Measurements from ENCODE around the gene LRMDA.

The LRMDA gene

DNA sequence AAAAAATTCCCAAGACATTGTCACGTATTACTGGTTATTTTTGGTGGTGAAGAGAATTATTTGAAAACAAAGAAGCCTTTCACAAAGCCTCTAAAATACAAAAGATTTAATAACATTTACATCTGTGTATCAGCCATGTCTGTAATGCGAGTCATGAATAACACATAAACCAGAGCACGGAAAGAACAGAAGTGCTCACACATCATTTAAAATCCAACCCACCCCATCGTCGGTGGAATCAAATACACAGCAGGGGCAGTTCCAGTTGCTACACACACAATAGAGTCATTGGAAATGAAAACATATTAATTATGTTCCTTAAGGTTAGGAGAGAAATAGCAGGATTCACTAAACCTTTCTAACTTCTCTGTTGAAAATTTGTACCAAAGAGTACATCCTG, 1108.9 kb downstream of the LRMDA start:
- H3K4ac ChIP-seq (ENCODE audit: low read depth, low read length), result no peak overlapping the region
- H3K79me2 ChIP-seq (ENCODE audit: control insufficient read depth, insufficient read depth, low read length), result no peaks in the 10 kb centered on the region
- no peak overlapping the region for H2BK5ac ChIP-seq (ENCODE audit: low read length)
- H2BK15ac ChIP-seq (replicated peaks; ENCODE audit: low read depth), result no peak overlapping the region
- no peak overlapping the region for H3K18ac ChIP-seq (ENCODE audit: low read length)
- H3K36me3 ChIP-seq (ENCODE audit: control insufficient read depth, insufficient read depth, low read length), result no peaks in the 10 kb centered on the region
- DNase-seq, result no peak
- no peak overlapping the region for H3K23ac ChIP-seq (ENCODE audit: low read length)
- H4K5ac ChIP-seq (ENCODE audit: low read length), result no peak overlapping the region
- H3K4me1 ChIP-seq (ENCODE audit: control insufficient read depth, low read depth, low read length), result no peaks in the 10 kb centered on the region
- H3K4me2 ChIP-seq (ENCODE audit: low read length), result no peak overlapping the region
- no peak overlapping the region for H3K27ac ChIP-seq (ENCODE audit: low read depth, low read length)
- H3K9ac ChIP-seq (ENCODE audit: low read length), result no peak overlapping the region
- H3K27me3 ChIP-seq (ENCODE audit: insufficient read depth, low read length, poor library complexity), result no peaks in the 10 kb centered on the region
- H2AK5ac ChIP-seq (ENCODE audit: low read length), result no peak overlapping the region
- no peak overlapping the region for H3K4me3 ChIP-seq (ENCODE audit: low read length)
- H4K8ac ChIP-seq (ENCODE audit: low read depth, low read length), result no peak overlapping the region
- no peak overlapping the region for H3K56ac ChIP-seq (ENCODE audit: low read length)
- H3K79me1 ChIP-seq (ENCODE audit: low read length), result no peaks in the 10 kb centered on the region
- WGBS (ENCODE audit: extremely low coverage, insufficient coverage, low lambda C conversion rate), result no CpG with 5 or more reads among the region's 5 CpGs
- H2BK120ac ChIP-seq (ENCODE audit: low read depth, low read length), result no peak overlapping the region

DNA sequence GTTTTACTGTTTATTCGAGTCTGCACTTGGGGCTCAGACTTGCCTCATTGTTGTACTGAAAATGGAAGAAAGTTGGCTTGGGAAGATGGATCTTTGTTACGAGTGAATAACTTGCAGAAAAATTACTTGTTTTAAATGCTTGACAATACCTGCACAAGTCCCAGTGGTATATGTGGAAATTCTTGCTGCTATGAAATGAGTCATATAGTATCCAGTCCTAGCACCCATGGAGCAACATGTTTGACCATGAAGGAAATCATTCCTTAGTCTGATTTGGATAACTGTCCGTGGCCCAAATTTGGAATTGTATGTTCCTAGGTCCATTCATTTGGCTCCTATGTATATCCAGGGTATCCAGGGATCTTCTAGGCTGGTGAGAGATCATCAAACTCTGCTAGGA, 1109.4 kb downstream of the LRMDA start:
- WGBS (ENCODE audit: extremely low coverage, insufficient coverage, low lambda C conversion rate), result no CpG with 5 or more reads among the region's 3 CpGs
- Histone ChIP-seq H3K56ac (ENCODE audit: low read length) (no peak overlapping the region), H3K4me2 (ENCODE audit: low read length) (no peak overlapping the region), H3K79me1 (ENCODE audit: low read length) (no peaks in the 10 kb centered on the region), H4K5ac (ENCODE audit: low read length) (no peak overlapping the region), H2BK120ac (ENCODE audit: low read depth, low read length) (no peak overlapping the region), H3K4me1 (ENCODE audit: control insufficient read depth, low read depth, low read length) (no peaks in the 10 kb centered on the region), H2BK5ac (ENCODE audit: low read length) (no peak overlapping the region), H3K36me3 (ENCODE audit: control insufficient read depth, insufficient read depth, low read length) (no peaks in the 10 kb centered on the region), H3K4ac (ENCODE audit: low read depth, low read length) (no peak overlapping the region), H3K18ac (ENCODE audit: low read length) (no peak overlapping the region), H2AK5ac (ENCODE audit: low read length) (no peak overlapping the region), H3K79me2 (ENCODE audit: control insufficient read depth, insufficient read depth, low read length) (no peaks in the 10 kb centered on the region), H4K8ac (ENCODE audit: low read depth, low read length) (no peak overlapping the region), H3K27ac (ENCODE audit: low read depth, low read length) (no peak overlapping the region), H3K23ac (ENCODE audit: low read length) (no peak overlapping the region), H2BK15ac (replicated peaks; ENCODE audit: low read depth) (no peak overlapping the region), H3K4me3 (ENCODE audit: low read length) (no peak overlapping the region), H3K9ac (ENCODE audit: low read length) (no peak overlapping the region), H3K27me3 (ENCODE audit: insufficient read depth, low read length, poor library complexity) (no peaks in the 10 kb centered on the region)
- DNase-seq, result no peak

DNA sequence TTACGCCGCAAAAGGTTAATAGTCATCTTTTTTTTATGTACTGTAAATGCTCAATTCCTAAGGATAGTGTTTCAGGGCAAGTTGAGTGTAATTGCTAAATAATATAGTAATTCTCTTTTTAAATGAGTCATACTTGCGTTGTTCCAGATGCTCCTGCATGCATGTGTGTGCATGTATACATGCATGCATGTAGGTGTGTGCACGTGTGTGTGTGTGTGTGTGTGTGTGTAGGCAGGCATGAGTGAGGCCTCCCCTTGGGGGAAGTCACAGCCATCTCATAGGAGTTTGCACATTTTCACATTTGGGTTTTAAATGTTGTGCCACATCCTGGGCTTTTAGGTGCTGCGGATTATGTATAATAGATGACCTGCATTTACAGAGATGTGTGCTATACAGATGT, 1110.4 kb downstream of the LRMDA start:
- Histone ChIP-seq H3K9ac (ENCODE audit: low read length) (no peak overlapping the region), H2BK5ac (ENCODE audit: low read length) (no peak overlapping the region), H3K18ac (ENCODE audit: low read length) (no peak overlapping the region), H3K4me1 (ENCODE audit: control insufficient read depth, low read depth, low read length) (no peaks in the 10 kb centered on the region), H3K36me3 (ENCODE audit: control insufficient read depth, insufficient read depth, low read length) (no peaks in the 10 kb centered on the region), H3K79me1 (ENCODE audit: low read length) (no peaks in the 10 kb centered on the region), H3K27me3 (ENCODE audit: insufficient read depth, low read length, poor library complexity) (no peaks in the 10 kb centered on the region), H3K27ac (ENCODE audit: low read depth, low read length) (no peak overlapping the region), H3K79me2 (ENCODE audit: control insufficient read depth, insufficient read depth, low read length) (no peaks in the 10 kb centered on the region), H3K56ac (ENCODE audit: low read length) (no peak overlapping the region), H3K4ac (ENCODE audit: low read depth, low read length) (no peak overlapping the region), H2BK15ac (replicated peaks; ENCODE audit: low read depth) (no peak overlapping the region), H3K4me3 (ENCODE audit: low read length) (no peak overlapping the region), H4K8ac (ENCODE audit: low read depth, low read length) (no peak overlapping the region), H2AK5ac (ENCODE audit: low read length) (no peak overlapping the region), H3K23ac (ENCODE audit: low read length) (no peak overlapping the region), H3K4me2 (ENCODE audit: low read length) (no peak overlapping the region), H4K5ac (ENCODE audit: low read length) (no peak overlapping the region), H2BK120ac (ENCODE audit: low read depth, low read length) (no peak overlapping the region)
- no peak for DNase-seq
- WGBS (ENCODE audit: extremely low coverage, insufficient coverage, low lambda C conversion rate), result no CpG with 5 or more reads among the region's 5 CpGs

DNA sequence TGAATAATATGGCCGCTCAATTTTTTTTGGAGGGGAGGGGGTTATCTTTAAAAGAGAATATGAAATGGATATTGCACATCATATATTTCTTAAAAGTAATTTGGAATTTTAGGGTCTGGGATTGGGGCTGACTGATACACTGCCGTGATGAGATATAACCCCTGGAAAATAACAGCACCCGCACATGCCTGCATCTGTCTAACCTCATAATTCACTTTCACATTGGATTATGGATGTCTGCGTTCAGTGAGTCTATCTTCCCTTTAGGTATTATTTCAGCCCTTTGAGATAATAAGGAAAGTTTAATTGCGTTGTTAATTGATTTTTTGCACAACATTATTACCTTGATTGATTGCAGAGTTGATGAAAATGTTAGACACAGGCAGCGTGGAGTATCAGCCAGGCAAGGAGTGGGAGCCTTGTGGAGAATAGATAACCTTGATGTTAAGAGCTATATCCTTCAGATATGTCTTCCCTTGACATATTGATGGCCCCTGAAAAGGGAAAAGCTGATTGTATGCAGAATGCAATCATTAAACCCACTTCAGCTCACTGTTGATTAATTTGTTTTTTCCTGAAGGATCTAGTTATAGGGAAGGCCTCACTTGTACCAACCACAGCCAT, 1111.0 kb downstream of the LRMDA start:
- Histone ChIP-seq H4K8ac (ENCODE audit: low read depth, low read length) (no peak overlapping the region), H3K4ac (ENCODE audit: low read depth, low read length) (no peak overlapping the region), H3K36me3 (ENCODE audit: control insufficient read depth, insufficient read depth, low read length) (no peaks in the 10 kb centered on the region), H2BK15ac (replicated peaks; ENCODE audit: low read depth) (no peak overlapping the region), H3K79me2 (ENCODE audit: control insufficient read depth, insufficient read depth, low read length) (no peaks in the 10 kb centered on the region), H3K79me1 (ENCODE audit: low read length) (no peaks in the 10 kb centered on the region), H3K27ac (ENCODE audit: low read depth, low read length) (no peak overlapping the region), H2BK120ac (ENCODE audit: low read depth, low read length) (no peak overlapping the region), H3K4me2 (ENCODE audit: low read length) (no peak overlapping the region), H2BK5ac (ENCODE audit: low read length) (no peak overlapping the region), H3K4me3 (ENCODE audit: low read length) (no peak overlapping the region), H3K18ac (ENCODE audit: low read length) (no peak overlapping the region), H4K5ac (ENCODE audit: low read length) (no peak overlapping the region), H3K9ac (ENCODE audit: low read length) (no peak overlapping the region), H3K56ac (ENCODE audit: low read length) (no peak overlapping the region), H3K23ac (ENCODE audit: low read length) (no peak overlapping the region), H3K4me1 (ENCODE audit: control insufficient read depth, low read depth, low read length) (no peaks in the 10 kb centered on the region), H3K27me3 (ENCODE audit: insufficient read depth, low read length, poor library complexity) (no peaks in the 10 kb centered on the region), H2AK5ac (ENCODE audit: low read length) (no peak overlapping the region)
- no CpG with 5 or more reads among the region's 6 CpGs for WGBS (ENCODE audit: extremely low coverage, insufficient coverage, low lambda C conversion rate)
- DNase-seq, result no peak

DNA sequence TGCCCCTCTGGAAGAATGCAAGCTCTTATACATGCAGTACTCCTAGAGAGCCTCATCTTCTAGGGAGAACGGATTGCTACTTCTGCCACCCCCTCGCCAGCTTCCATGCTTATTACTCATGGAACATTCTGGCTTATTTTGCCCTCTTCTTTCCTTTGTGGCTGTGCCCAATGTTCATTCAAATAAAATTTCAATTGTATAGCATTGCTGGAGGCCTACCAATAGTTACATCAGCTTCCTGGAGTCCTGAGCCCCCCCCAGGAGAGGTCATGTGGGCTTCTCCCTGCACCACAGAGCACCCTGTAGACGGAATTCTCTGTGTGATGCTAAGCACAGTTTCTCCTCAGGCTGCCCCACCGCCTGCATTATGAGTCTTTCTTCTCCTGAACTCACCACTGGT, 1112.2 kb downstream of the LRMDA start:
- WGBS (ENCODE audit: extremely low coverage, insufficient coverage, low lambda C conversion rate), result no CpG with 5 or more reads among the region's 4 CpGs

DNA sequence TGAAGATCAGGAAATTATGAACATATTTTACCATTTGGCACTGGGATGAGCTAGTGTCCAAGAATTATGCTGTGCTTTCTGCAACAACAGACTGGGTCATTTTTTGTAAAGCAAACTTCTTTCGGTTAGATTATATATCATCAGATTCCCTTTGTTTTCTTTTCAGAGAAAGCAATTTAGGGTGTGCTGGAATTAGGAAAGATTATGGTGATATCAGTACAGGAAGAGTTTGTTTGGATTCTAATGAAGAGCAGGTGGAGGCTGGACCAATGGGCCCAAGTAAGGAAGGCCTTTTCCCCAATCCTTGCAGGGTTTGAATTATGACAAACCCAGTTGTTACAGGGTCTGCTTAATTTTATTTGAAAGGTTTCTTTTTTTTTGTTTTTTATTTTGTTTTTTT, 1113.4 kb downstream of the LRMDA start:
- no peak overlapping the region for H3K27ac ChIP-seq (ENCODE audit: low read depth, low read length)
- no peak overlapping the region for H2AK5ac ChIP-seq (ENCODE audit: low read length)
- no peak overlapping the region for H3K18ac ChIP-seq (ENCODE audit: low read length)
- no peak overlapping the region for H3K4ac ChIP-seq (ENCODE audit: low read depth, low read length)
- H2BK120ac ChIP-seq (ENCODE audit: low read depth, low read length), result no peak overlapping the region
- H4K8ac ChIP-seq (ENCODE audit: low read depth, low read length), result no peak overlapping the region
- WGBS (ENCODE audit: extremely low coverage, insufficient coverage, low lambda C conversion rate), result no CpG with 5 or more reads among the region's 1 CpG
- no peak for DNase-seq
- H4K5ac ChIP-seq (ENCODE audit: low read length), result no peak overlapping the region
- H3K4me1 ChIP-seq (ENCODE audit: control insufficient read depth, low read depth, low read length), result no peaks in the 10 kb centered on the region
- H3K9ac ChIP-seq (ENCODE audit: low read length), result no peak overlapping the region
- H3K79me1 ChIP-seq (ENCODE audit: low read length), result no peaks in the 10 kb centered on the region
- H3K27me3 ChIP-seq (ENCODE audit: insufficient read depth, low read length, poor library complexity), result no peaks in the 10 kb centered on the region
- no peak overlapping the region for H3K56ac ChIP-seq (ENCODE audit: low read length)
- no peak overlapping the region for H3K23ac ChIP-seq (ENCODE audit: low read length)
- no peak overlapping the region for H3K4me3 ChIP-seq (ENCODE audit: low read length)
- no peak overlapping the region for H2BK15ac ChIP-seq (replicated peaks; ENCODE audit: low read depth)
- H3K79me2 ChIP-seq (ENCODE audit: control insufficient read depth, insufficient read depth, low read length), result no peaks in the 10 kb centered on the region
- H2BK5ac ChIP-seq (ENCODE audit: low read length), result no peak overlapping the region
- no peaks in the 10 kb centered on the region for H3K36me3 ChIP-seq (ENCODE audit: control insufficient read depth, insufficient read depth, low read length)
- no peak overlapping the region for H3K4me2 ChIP-seq (ENCODE audit: low read length)

More for the DNA sequence above, 1112.2 kb downstream of the LRMDA start:
- Histone ChIP-seq H3K79me1 (ENCODE audit: low read length) (no peaks in the 10 kb centered on the region), H3K23ac (ENCODE audit: low read length) (no peak overlapping the region), H3K4ac (ENCODE audit: low read depth, low read length) (no peak overlapping the region), H3K79me2 (ENCODE audit: control insufficient read depth, insufficient read depth, low read length) (no peaks in the 10 kb centered on the region), H3K9ac (ENCODE audit: low read length) (no peak overlapping the region), H2BK5ac (ENCODE audit: low read length) (no peak overlapping the region), H3K4me3 (ENCODE audit: low read length) (no peak overlapping the region), H3K56ac (ENCODE audit: low read length) (no peak overlapping the region), H4K8ac (ENCODE audit: low read depth, low read length) (no peak overlapping the region), H3K18ac (ENCODE audit: low read length) (no peak overlapping the region), H2BK15ac (replicated peaks; ENCODE audit: low read depth) (no peak overlapping the region), H3K27ac (ENCODE audit: low read depth, low read length) (no peak overlapping the region), H3K27me3 (ENCODE audit: insufficient read depth, low read length, poor library complexity) (no peaks in the 10 kb centered on the region), H3K4me2 (ENCODE audit: low read length) (no peak overlapping the region), H3K36me3 (ENCODE audit: control insufficient read depth, insufficient read depth, low read length) (no peaks in the 10 kb centered on the region), H3K4me1 (ENCODE audit: control insufficient read depth, low read depth, low read length) (no peaks in the 10 kb centered on the region), H2AK5ac (ENCODE audit: low read length) (no peak overlapping the region), H4K5ac (ENCODE audit: low read length) (no peak overlapping the region), H2BK120ac (ENCODE audit: low read depth, low read length) (no peak overlapping the region)
- no peak for DNase-seq
